Smooth muscle cell (in vitro differentiated cells): Measurements from ENCODE around the gene FEM1B. TPM values are rescaled to one million over a fixed set of nuclear protein-coding genes. Genes with fewer than 3 reads are reported as not detected.

Source experiments
- DNase-seq: peaks from one replicate; lab custom pipeline; 2025; ENCODE audit not compliant: unreplicated experiment; lab: John Stamatoyannopoulos, UW
- H2AFZ ChIP-seq: fragments of 200-600 bp; sonication (generic); 2 replicates; pipeline ENCODE4 v1.6.0; 2016; ENCODE audit warnings: antibody characterized with exemption, low read depth, mild to moderate bottlenecking
- H3F3A ChIP-seq: fragments of 200-600 bp; sonication (generic); 2 replicates; pipeline ENCODE4 v1.6.0; 2017; ENCODE audit warnings: antibody characterized with exemption, low read depth
- H3K27ac ChIP-seq: fragments of 200-600 bp; sonication (generic); 2 replicates; pipeline ENCODE4 v1.5.1; 2016; ENCODE audit warnings: low read depth, mild to moderate bottlenecking
- H3K27me3 ChIP-seq: fragments of 200-600 bp; sonication (generic); 2 replicates; pipeline ENCODE4 v1.6.1; 2016; ENCODE audit warnings: low read depth, mild to moderate bottlenecking
- H3K36me3 ChIP-seq: fragments of 200-600 bp; sonication (generic); 2 replicates; pipeline ENCODE4 v1.5.1; 2016; ENCODE audit warnings: low read depth
- H3K4me1 ChIP-seq: fragments of 200-600 bp; sonication (generic); 2 replicates; pipeline ENCODE4 v1.5.1; 2016; ENCODE audit warnings: low read depth
- H3K4me2 ChIP-seq: fragments of 200-600 bp; sonication (generic); 2 replicates; pipeline ENCODE4 v1.6.0; 2016; ENCODE audit warnings: mild to moderate bottlenecking
- H3K4me3 ChIP-seq: fragments of 200-600 bp; sonication (generic); 2 replicates; pipeline ENCODE4 v1.5.1; 2016; ENCODE audit warnings: mild to moderate bottlenecking
- H3K79me2 ChIP-seq: fragments of 200-600 bp; sonication (generic); 2 replicates; pipeline ENCODE4 v1.6.0; 2016; ENCODE audit warnings: low read depth, mild to moderate bottlenecking
- H3K9ac ChIP-seq: fragments of 200-600 bp; sonication (generic); 2 replicates; pipeline ENCODE4 v1.6.0; 2016; ENCODE audit warnings: low read depth
- H3K9me3 ChIP-seq: fragments of 200-600 bp; sonication (generic); replicated peaks from 2 replicates; pipeline ENCODE4 v1.5.1; 2016; ENCODE audit warnings: low read depth
- H4K20me1 ChIP-seq: fragments of 200-600 bp; sonication (generic); 2 replicates; pipeline ENCODE4 v1.6.0; 2016; ENCODE audit warnings: low read depth
- CTCF ChIP-seq: fragments of 200-600 bp; sonication (generic); IDR thresholded peaks from 2 replicates; pipeline ENCODE4 v1.5.1; 2017; ENCODE audit warnings: borderline replicate concordance, mild to moderate bottlenecking, antibody characterized with exemption; ENCODE audit not compliant: insufficient read depth, poor library complexity, severe bottlenecking
- WGBS: methylation state at CpG from one replicate; pipeline ENCODE4 v1.1.7; 2016; ENCODE audit warnings: low lambda C conversion rate; 5-methylcytosine and 5-hydroxymethylcytosine counted together
- polyA plus RNA-seq: library from polyadenylated mRNA; unstranded; fragments of >200 nt; fragmentation: Nextera tagmentation; extraction: Ambion mirVana; gene quantifications from 2 replicates; pipeline ENCODE4 v1.2.1, GENCODE V29; 2016
- total RNA-seq: library from RNA; depleted of rRNA; stranded (reverse); fragments of >200 nt; gene quantifications from 2 replicates; pipeline ENCODE4 v1.2.3, GENCODE V29; 2014

FEM1B gene
- total and polyA plus RNA-seq, 2 experiments from 2014 or later = 13.0 to 41.4 TPM

- no peaks in the 10 kb centered on the region for H4K20me1 ChIP-seq
- peaks cover 20% of the 10 kb centered on the region for H3F3A ChIP-seq
- no peaks in the 10 kb centered on the region for H3K27me3 ChIP-seq
- DNase-seq = no peak
- no peak overlapping the region for H3K4me2 ChIP-seq
- no peak overlapping the region for H3K9ac ChIP-seq
- H2AFZ ChIP-seq = no peak overlapping the region
- WGBS = 58% methylated on average over 3 of the region's 3 CpGs
- H3K27ac ChIP-seq = no peak overlapping the region
- peaks cover 16% of the 10 kb centered on the region for H3K4me1 ChIP-seq
- TF ChIP-seq CTCF = no peak
- H3K4me3 ChIP-seq = no peak overlapping the region
- H3K9me3 ChIP-seq = no peaks in the 10 kb centered on the region
- H3K79me2 ChIP-seq = no peaks in the 10 kb centered on the region
- no peaks in the 10 kb centered on the region for H3K36me3 ChIP-seq
Observed at GRCh38 chr15:68268405-68268804, 9.1 kb upstream of the FEM1B start.

- H3K4me1 ChIP-seq = peaks cover 22% of the 10 kb centered on the region
- peak overlapping the region; percentile 75 for H3K4me2 ChIP-seq
- no peak for DNase-seq
- peak overlapping the region; percentile 95 for H3K27ac ChIP-seq
- no peaks in the 10 kb centered on the region for H3K27me3 ChIP-seq
- H3F3A ChIP-seq = peaks cover 32% of the 10 kb centered on the region
- no peaks in the 10 kb centered on the region for H3K36me3 ChIP-seq
- peak overlapping the region; percentile 45 for H3K9ac ChIP-seq
- H4K20me1 ChIP-seq = no peaks in the 10 kb centered on the region
- H3K4me3 ChIP-seq = peak overlapping the region; percentile 5
- TF ChIP-seq CTCF = no peak
- H3K9me3 ChIP-seq = no peaks in the 10 kb centered on the region
- WGBS = 5% methylated on average over 11 of the region's 11 CpGs
- no peaks in the 10 kb centered on the region for H3K79me2 ChIP-seq
- H2AFZ ChIP-seq = no peak overlapping the region
Observed at GRCh38 chr15:68271854-68272471, 5.6 kb upstream of the FEM1B start.

GRCh38 chr15:68272721-68273271, 4.7 kb upstream of the FEM1B start:
- no peaks in the 10 kb centered on the region for H3K9me3 ChIP-seq
- TF ChIP-seq CTCF = no peak
- H3K79me2 ChIP-seq = no peaks in the 10 kb centered on the region
- WGBS = 21% methylated on average over 1 of the region's 1 CpG
- no peak overlapping the region for H3K4me3 ChIP-seq
- H3K27ac ChIP-seq = peak overlapping the region; percentile 95
- DNase-seq = no peak
- H2AFZ ChIP-seq = no peak overlapping the region
- peaks cover 23% of the 10 kb centered on the region for H3K4me1 ChIP-seq
- peak overlapping the region; percentile 75 for H3K4me2 ChIP-seq
- no peaks in the 10 kb centered on the region for H4K20me1 ChIP-seq
- H3K27me3 ChIP-seq = no peaks in the 10 kb centered on the region
- H3K36me3 ChIP-seq = no peaks in the 10 kb centered on the region
- H3K9ac ChIP-seq = peak overlapping the region; percentile 45
- peaks cover 34% of the 10 kb centered on the region for H3F3A ChIP-seq
